B cell (primary cell): ENCODE data around the gene ZNF410. TPM values are rescaled to one million over a fixed set of nuclear protein-coding genes. Genes with fewer than 3 reads are reported as not detected.

Experiments used
- ATAC-seq: fragments of 200-7000 bp; cut with Tn5 transposase; one replicate; pipeline ENCODE4 v1.10.0; 2021; ENCODE audit warnings: low read depth, mild to moderate bottlenecking, moderate number of reproducible peaks, moderate library complexity
- CTCF ChIA-PET: fragments of 350-600 bp; sonication (Branson Sonifier 250); formaldehyde crosslinking; loops from one replicate; lab custom pipeline; 2021; ENCODE audit warnings: antibody characterized with exemption, inconsistent platforms; lab: Charles Lee
- POLR2A ChIA-PET: fragments of 350-600 bp; sonication (Branson Sonifier 250); formaldehyde crosslinking; loops from one replicate; lab custom pipeline; 2021; ENCODE audit warnings: antibody characterized with exemption; lab: Charles Lee
- DNase-seq: peaks from one replicate; pipeline ENCODE4 v3.0.0; 2013
- H2AFZ ChIP-seq: 2 replicates; pipeline ENCODE4 v1.6.1; 2012; ENCODE audit warnings: mild to moderate bottlenecking, low read depth, low read length; ENCODE audit not compliant: insufficient read depth, poor library complexity, severe bottlenecking
- H3K27ac ChIP-seq, 2 donors: 1 replicate in 1 of 2; 2 replicates in 1 of 2; pipeline ENCODE4 v1.5.1; 2012 to 2013; ENCODE audit warnings: low read length in 2 of 2, mild to moderate bottlenecking in 2 of 2, moderate library complexity in 1 of 2
- H3K27me3 ChIP-seq, 4 experiments: fragments of 200-600 bp in 1 of 4; sonication (generic) in 1 of 4; replicated peaks in 1 of 4; 1 replicate in 2 of 4; 2 replicates in 2 of 4; pipeline versions ENCODE4 v1.6.1 to v1.7.0; 2013 to 2016; ENCODE audit warnings: low read length in 3 of 4, mild to moderate bottlenecking in 2 of 4, mixed read lengths in 1 of 4, moderate library complexity in 1 of 4; ENCODE audit not compliant: insufficient read depth in 4 of 4, control insufficient read depth in 3 of 4; ENCODE audit errors: control extremely low read depth in 1 of 4
- H3K36me3 ChIP-seq, 2 experiments: replicated peaks in 1 of 2; 1 replicate in 1 of 2; 2 replicates in 1 of 2; pipeline versions ENCODE4 v1.6.1 to v1.7.1; 2013; ENCODE audit warnings: low read length in 1 of 2; ENCODE audit not compliant: insufficient read depth in 2 of 2, control insufficient read depth in 1 of 2; ENCODE audit errors: control extremely low read depth in 1 of 2, extremely low read depth in 1 of 2
- H3K4me1 ChIP-seq, 2 donors: fragments of 200-600 bp in 1 of 2; sonication (generic) in 1 of 2; 1 replicate in 1 of 2; 2 replicates in 1 of 2; pipeline versions ENCODE4 v1.5.1 to v1.6.1; 2013 to 2017; ENCODE audit warnings: low read length in 2 of 2; ENCODE audit not compliant: control insufficient read depth in 2 of 2, insufficient read depth in 2 of 2
- H3K4me2 ChIP-seq: replicated peaks from 2 replicates; pipeline ENCODE3; 2012; ENCODE audit warnings: mild to moderate bottlenecking, low read depth, low read length; ENCODE audit not compliant: poor library complexity, severe bottlenecking
- H3K4me3 ChIP-seq, 5 experiments: fragments of 200-600 bp in 1 of 5; sonication (generic) in 1 of 5; 1 replicate in 3 of 5; 2 replicates in 2 of 5; pipeline versions ENCODE4 v1.5.1 to v1.7.0; 2011 to 2016; ENCODE audit warnings: low read length in 4 of 5, mild to moderate bottlenecking in 4 of 5, low read depth in 2 of 5, control low read depth in 1 of 5, moderate library complexity in 1 of 5; ENCODE audit not compliant: insufficient read depth in 1 of 5; ENCODE audit errors: control extremely low read depth in 1 of 5, extremely low read depth in 1 of 5
- H3K79me2 ChIP-seq: fragments of 200-600 bp; sonication (generic); one replicate; pipeline ENCODE4 v1.6.0; 2016; ENCODE audit warnings: low read length; ENCODE audit not compliant: control insufficient read depth, insufficient read depth
- H3K9ac ChIP-seq: fragments of 200-600 bp; sonication (generic); 2 replicates; pipeline ENCODE4 v1.6.1; 2017; ENCODE audit warnings: mild to moderate bottlenecking, low read length, moderate library complexity
- H3K9me3 ChIP-seq, 3 donors: one replicate each; pipeline versions ENCODE4 v1.6.1 to v1.7.1; 2013; ENCODE audit warnings: low read length in 2 of 3; ENCODE audit not compliant: control insufficient read depth in 2 of 3, insufficient read depth in 1 of 3; ENCODE audit errors: control extremely low read depth in 1 of 3
- H4K20me1 ChIP-seq: 2 replicates; pipeline ENCODE4 v1.6.0; 2012; ENCODE audit warnings: mild to moderate bottlenecking, low read length; ENCODE audit not compliant: insufficient read depth, control insufficient read depth, poor library complexity, severe bottlenecking
- H3K27ac Mint-ChIP-seq: one replicate; pipeline ENCODE4 v1.8.0; 2021; ENCODE audit warnings: mixed read lengths
- H3K27me3 Mint-ChIP-seq: one replicate; pipeline ENCODE4 v1.8.0; 2021; ENCODE audit warnings: mixed read lengths
- H3K4me1 Mint-ChIP-seq: one replicate; pipeline ENCODE4 v1.8.0; 2021; ENCODE audit warnings: mixed read lengths
- H3K4me3 Mint-ChIP-seq: one replicate; pipeline ENCODE4 v1.8.0; 2021; ENCODE audit warnings: mixed read lengths
- H3K9me3 Mint-ChIP-seq: one replicate; pipeline ENCODE4 v1.8.0; 2022; ENCODE audit warnings: mixed read lengths; ENCODE audit not compliant: insufficient read depth
- CTCF ChIP-seq: fragments of 200-600 bp; IDR thresholded peaks from one replicate; pipeline ENCODE4 v1.8.0; 2022; ENCODE audit warnings: antibody characterized with exemption, mild to moderate bottlenecking
- EZH2 ChIP-seq: IDR thresholded peaks from 2 replicates; pipeline ENCODE4 v1.6.1; 2012; ENCODE audit warnings: borderline replicate concordance, low read depth, mild to moderate bottlenecking, moderate library complexity, low read length; ENCODE audit not compliant: insufficient read depth, poor library complexity, severe bottlenecking
- WGBS: methylation state at CpG from one replicate; pipeline ENCODE4 v1.1.5; 2013; ENCODE audit warnings: missing lambda C conversion rate; ENCODE audit not compliant: insufficient coverage; 5-methylcytosine and 5-hydroxymethylcytosine counted together
- intact Hi-C: fragments of 100-400 bp; cut with micrococcal nuclease; formaldehyde crosslinking; loops from one replicate; pipeline ENCODE4 v1.10.0; 2022
- polyA plus RNA-seq: library from polyadenylated mRNA; depleted of rRNA; stranded (reverse); fragments of >200 nt; gene quantifications from 2 replicates; pipeline ENCODE4 v1.2.3, GENCODE V29; 2012
- total RNA-seq, 2 donors: library from RNA; stranded (reverse); fragments of 120-200 nt in 1 of 2; gene quantifications; 1 replicate in 1 of 2; 2 replicates in 1 of 2; pipeline versions ENCODE4 v1.2.3 to v1.2.4, GENCODE V29; 2013 to 2022

ZNF410 gene
- total and polyA plus RNA-seq, 2 donors (not counting 1 experiment from before 2014, with no cell fraction given): 18.9 to 69.0 TPM

DNA sequence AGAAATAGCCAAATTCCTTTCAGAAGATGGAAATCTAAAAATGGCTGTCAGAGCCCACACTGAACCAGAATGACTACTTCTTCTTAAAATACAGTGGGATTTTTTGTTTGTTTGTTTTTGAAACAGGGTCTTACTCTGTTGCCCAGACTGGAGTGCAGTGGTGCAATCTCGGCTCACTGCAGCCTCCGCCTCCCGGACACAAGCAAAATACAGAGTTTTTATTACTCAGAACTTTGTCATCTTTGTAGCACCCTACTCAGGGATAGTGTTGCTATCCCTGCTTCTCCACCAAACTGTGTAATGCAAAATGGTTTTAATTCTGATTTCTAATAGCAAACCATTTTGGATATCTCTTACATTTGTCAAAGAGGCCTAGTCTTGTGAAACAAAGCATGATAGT lies 16.4 kb downstream of the ZNF410 start:
- Histone ChIP-seq H3K4me1 (no peaks in the 10 kb centered on the region), H3K4me3 (no peak overlapping the region), H3K79me2 (peaks cover 9% of the 10 kb centered on the region), H3K9ac (no peak overlapping the region), H3K4me2 (no peak overlapping the region), H3K27me3 (no peaks in the 10 kb centered on the region), H3K9me3 (no peaks in the 10 kb centered on the region), H3K36me3 (peaks cover 10 to 69% of the 10 kb centered on the region in 2 experiments), H2AFZ (no peak overlapping the region), H3K27ac (no peak overlapping the region), H4K20me1 (no peaks in the 10 kb centered on the region)
- Mint-ChIP-seq H3K27ac (no peak overlapping the region), H3K27me3 (no peaks in the 10 kb centered on the region), H3K9me3 (no peaks in the 10 kb centered on the region), H3K4me1 (no peaks in the 10 kb centered on the region), H3K4me3 (no peak overlapping the region)
- CTCF ChIA-PET: no interaction called here
- no CpG with 5 or more reads among the region's 3 CpGs for WGBS
- no peak for DNase-seq
- TF ChIP-seq CTCF: no peak
- TF ChIP-seq EZH2: no peak
- POLR2A ChIA-PET: no interaction called here
- intact Hi-C loops: no loop called here
- ATAC-seq: no peak

DNA sequence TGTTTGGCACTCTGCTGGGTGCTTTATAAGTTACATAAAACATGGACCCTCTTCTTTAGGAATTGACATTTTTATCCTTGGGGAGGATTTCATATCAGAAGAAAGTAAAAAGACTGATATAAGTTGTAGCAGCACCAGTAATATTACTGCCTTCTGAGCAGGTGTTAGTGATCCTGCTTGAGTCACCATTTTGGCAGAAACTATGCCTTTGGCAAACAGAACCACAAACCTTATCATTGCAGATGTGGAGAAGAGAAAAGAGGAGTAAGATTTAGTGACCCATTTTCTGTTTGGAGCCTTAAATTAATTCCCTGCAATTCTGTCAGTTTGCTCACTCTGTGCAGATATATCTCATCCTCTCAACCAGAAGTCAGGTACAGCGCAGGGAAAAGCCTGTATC lies 23.0 kb downstream of the ZNF410 start:
- H3K4me2 ChIP-seq: no peak overlapping the region
- H3K36me3 ChIP-seq: peaks cover 21 to 64% of the 10 kb centered on the region in 2 experiments
- no peak overlapping the region for H2AFZ ChIP-seq
- H3K9me3 Mint-ChIP-seq: no peaks in the 10 kb centered on the region
- H4K20me1 ChIP-seq: no peaks in the 10 kb centered on the region
- H3K27ac ChIP-seq: no peak overlapping the region
- no peak for DNase-seq
- H3K27ac Mint-ChIP-seq: no peak overlapping the region
- H3K4me1 ChIP-seq: no peaks in the 10 kb centered on the region
- CTCF ChIA-PET: no interaction called here
- no peaks in the 10 kb centered on the region for H3K27me3 ChIP-seq
- TF ChIP-seq EZH2 (no peak), CTCF (no peak)
- H3K4me1 Mint-ChIP-seq: no peaks in the 10 kb centered on the region
- POLR2A ChIA-PET: no interaction called here
- intact Hi-C loops: no loop called here
- ATAC-seq: no peak
- H3K4me3 Mint-ChIP-seq: no peak overlapping the region
- WGBS: no CpG with 5 or more reads among the region's 1 CpG
- peaks cover 0 to 5% (median 0%) of the 10 kb centered on the region in 3 donors for H3K9me3 ChIP-seq
- H3K27me3 Mint-ChIP-seq: no peaks in the 10 kb centered on the region
- peaks cover 24% of the 10 kb centered on the region for H3K79me2 ChIP-seq
- H3K9ac ChIP-seq: no peak overlapping the region
- no peak overlapping the region for H3K4me3 ChIP-seq
